H9 (cell line): Measurements from ENCODE around the gene RAB24. TPM values are rescaled to one million over a fixed set of nuclear protein-coding genes. Genes with fewer than 3 reads are reported as not detected.

Experiments
- DNase-seq: peaks from one replicate; pipeline ENCODE4 v3.0.0-alpha.2; 2017
- H2AFZ ChIP-seq: one replicate; pipeline ENCODE4 v1.6.1; 2013; ENCODE audit warnings: mild to moderate bottlenecking, low read length, control low read depth, moderate library complexity
- H2AK5ac ChIP-seq: 2 replicates; pipeline ENCODE4 v1.6.1; 2013; ENCODE audit warnings: low read length, control low read depth, mixed read lengths; ENCODE audit not compliant: insufficient read length
- H2BK120ac ChIP-seq: one replicate; pipeline ENCODE4 v1.6.1; 2013; ENCODE audit warnings: low read depth, mild to moderate bottlenecking, low read length, control low read depth, inconsistent platforms; ENCODE audit not compliant: poor library complexity, severe bottlenecking
- H2BK12ac ChIP-seq: 2 replicates; pipeline ENCODE4 v1.6.1; 2013; ENCODE audit warnings: low read length, control low read depth, mixed read lengths, low read depth; ENCODE audit not compliant: insufficient read length
- H2BK15ac ChIP-seq: 2 replicates; pipeline ENCODE4 v1.6.1; 2013; ENCODE audit warnings: low read depth, low read length, control low read depth
- H2BK20ac ChIP-seq: one replicate; pipeline ENCODE4 v1.6.1; 2013; ENCODE audit warnings: low read depth, mild to moderate bottlenecking, low read length, control low read depth, inconsistent platforms; ENCODE audit not compliant: poor library complexity, severe bottlenecking
- H2BK5ac ChIP-seq: 2 replicates; pipeline ENCODE4 v1.6.1; 2013; ENCODE audit warnings: low read length, control low read depth, mixed read lengths; ENCODE audit not compliant: insufficient read length
- H3K14ac ChIP-seq: 2 replicates; pipeline ENCODE4 v1.6.1; 2013; ENCODE audit warnings: low read length, control low read depth; ENCODE audit not compliant: insufficient read depth
- H3K18ac ChIP-seq: 2 replicates; pipeline ENCODE4 v1.6.1; 2013; ENCODE audit warnings: low read depth, mild to moderate bottlenecking, mixed read lengths, low read length, control low read depth; ENCODE audit not compliant: insufficient read length
- H3K23ac ChIP-seq: 2 replicates; pipeline ENCODE4 v1.6.1; 2013; ENCODE audit warnings: low read length, control low read depth, mixed read lengths, low read depth; ENCODE audit not compliant: insufficient read length
- H3K23me2 ChIP-seq: 2 replicates; pipeline ENCODE4 v1.6.1; 2013; ENCODE audit warnings: low read depth, mild to moderate bottlenecking, mixed read lengths, low read length, control low read depth; ENCODE audit not compliant: insufficient read length, poor library complexity, severe bottlenecking
- H3K27ac ChIP-seq: 2 replicates; pipeline ENCODE4 v1.5.1; 2013; ENCODE audit warnings: low read length, control low read depth, mixed read lengths, low read depth; ENCODE audit not compliant: insufficient read length
- H3K27me3 ChIP-seq: 2 replicates; pipeline ENCODE4 v1.6.1; 2013; ENCODE audit warnings: low read length, control low read depth, inconsistent platforms; ENCODE audit not compliant: insufficient read depth
- H3K4ac ChIP-seq: 2 replicates; pipeline ENCODE4 v1.6.1; 2013; ENCODE audit warnings: low read depth, mild to moderate bottlenecking, control low read depth, inconsistent platforms, low read length, moderate library complexity
- H3K4me1 ChIP-seq: 2 replicates; pipeline ENCODE4 v1.6.1; 2013; ENCODE audit warnings: low read length, control low read depth, inconsistent platforms; ENCODE audit not compliant: insufficient read depth
- H3K4me2 ChIP-seq: 2 replicates; pipeline ENCODE4 v1.6.1; 2013; ENCODE audit warnings: low read length, control low read depth, mixed read lengths; ENCODE audit not compliant: insufficient read length, insufficient read depth
- H3K56ac ChIP-seq: 2 replicates; pipeline ENCODE4 v1.6.1; 2013; ENCODE audit warnings: low read depth, mild to moderate bottlenecking, mixed read lengths, low read length, control low read depth; ENCODE audit not compliant: insufficient read length
- H3K79me1 ChIP-seq: 2 replicates; pipeline ENCODE4 v1.6.1; 2013; ENCODE audit warnings: low read depth, mild to moderate bottlenecking, moderate library complexity, low read length, control low read depth, inconsistent platforms; ENCODE audit not compliant: insufficient read depth, poor library complexity, severe bottlenecking
- H3K79me2 ChIP-seq: 2 replicates; pipeline ENCODE4 v1.6.1; 2013; ENCODE audit warnings: low read length, control low read depth, inconsistent platforms; ENCODE audit not compliant: insufficient read depth
- H3K9ac ChIP-seq: 2 replicates; pipeline ENCODE4 v1.6.1; 2013; ENCODE audit warnings: low read length, control low read depth, mixed read lengths; ENCODE audit not compliant: insufficient read length; ENCODE audit errors: extremely low read depth
- H3K9me3 ChIP-seq: one replicate; pipeline ENCODE4 v1.6.1; 2013; ENCODE audit warnings: low read depth, low read length, inconsistent platforms; ENCODE audit not compliant: control insufficient read depth
- H3T11ph ChIP-seq: one replicate; pipeline ENCODE4 v1.6.1; 2013; ENCODE audit warnings: mild to moderate bottlenecking, low read length, control low read depth, inconsistent platforms
- H4K20me1 ChIP-seq: one replicate; pipeline ENCODE4 v1.6.1; 2013; ENCODE audit not compliant: control insufficient read depth, insufficient read length, insufficient read depth
- H4K5ac ChIP-seq: 2 replicates; pipeline ENCODE4 v1.6.1; 2013; ENCODE audit warnings: low read depth, mild to moderate bottlenecking, mixed read lengths, low read length, control low read depth; ENCODE audit not compliant: insufficient read length
- H4K8ac ChIP-seq: replicated peaks from 2 replicates; pipeline ENCODE4 v1.6.1; 2013; ENCODE audit warnings: low read length, control low read depth, mixed read lengths, low read depth; ENCODE audit not compliant: insufficient read length
- H4K91ac ChIP-seq: 2 replicates; pipeline ENCODE4 v1.6.1; 2013; ENCODE audit warnings: low read depth, mild to moderate bottlenecking, moderate library complexity, mixed read lengths, low read length, control low read depth; ENCODE audit not compliant: insufficient read length
- H3K27ac Mint-ChIP-seq, 3 experiments: 2 replicates in 2 of 3; 3 replicates in 1 of 3; pipeline ENCODE4 v1.8.0; 2020 to 2021; ENCODE audit warnings: mixed read lengths in 3 of 3, mild to moderate bottlenecking in 1 of 3, moderate library complexity in 1 of 3
- H3K27me3 Mint-ChIP-seq: 2 replicates; pipeline ENCODE4 v1.8.0; 2021; ENCODE audit warnings: low read depth, mild to moderate bottlenecking, moderate library complexity, mixed read lengths
- H3K36me3 Mint-ChIP-seq, 3 experiments: 2 replicates in 2 of 3; 3 replicates in 1 of 3; pipeline ENCODE4 v1.8.0; 2020 to 2021; ENCODE audit warnings: low read depth in 3 of 3, mixed read lengths in 3 of 3; ENCODE audit not compliant: insufficient read depth in 1 of 3
- H3K4me1 Mint-ChIP-seq, 2 experiments: 2 replicates each; pipeline ENCODE4 v1.8.0; 2020; ENCODE audit warnings: mixed read lengths in 2 of 2
- H3K4me3 Mint-ChIP-seq, 2 experiments: 2 replicates in 1 of 2; 3 replicates in 1 of 2; pipeline ENCODE4 v1.8.0; 2020 to 2021; ENCODE audit warnings: mild to moderate bottlenecking in 2 of 2, mixed read lengths in 2 of 2, moderate library complexity in 1 of 2
- H3K9me3 Mint-ChIP-seq, 2 experiments: 2 replicates in 1 of 2; 3 replicates in 1 of 2; pipeline ENCODE4 v1.8.0; 2020; ENCODE audit warnings: mild to moderate bottlenecking in 2 of 2, mixed read lengths in 2 of 2, moderate library complexity in 1 of 2
- WGBS: extraction: QIAGEN DNeasy Blood & Tissue Kit; methylation state at CpG from one replicate; pipeline ENCODE4 v1.1.7; 2013; ENCODE audit warnings: missing lambda C conversion rate, low lambda C conversion rate, mixed read lengths; ENCODE audit not compliant: insufficient read length; ENCODE audit errors: extremely low coverage; 5-methylcytosine and 5-hydroxymethylcytosine counted together
- total RNA-seq: library from RNA; stranded (reverse); gene quantifications from 2 replicates; pipeline ENCODE4 v1.2.1, GENCODE V29; 2021
- TF ChIP-seq, protein P1 (sequence below): fragments of 200-600 bp; sonication (generic); conservative IDR thresholded peaks from 3 replicates; pipeline ENCODE4 v1.8.0; 2021; ENCODE audit warnings: antibody characterized with exemption, mild to moderate bottlenecking

Gene RAB24
- total RNA-seq, 1 experiment from 2014 or later: 17.6 TPM

DNA sequence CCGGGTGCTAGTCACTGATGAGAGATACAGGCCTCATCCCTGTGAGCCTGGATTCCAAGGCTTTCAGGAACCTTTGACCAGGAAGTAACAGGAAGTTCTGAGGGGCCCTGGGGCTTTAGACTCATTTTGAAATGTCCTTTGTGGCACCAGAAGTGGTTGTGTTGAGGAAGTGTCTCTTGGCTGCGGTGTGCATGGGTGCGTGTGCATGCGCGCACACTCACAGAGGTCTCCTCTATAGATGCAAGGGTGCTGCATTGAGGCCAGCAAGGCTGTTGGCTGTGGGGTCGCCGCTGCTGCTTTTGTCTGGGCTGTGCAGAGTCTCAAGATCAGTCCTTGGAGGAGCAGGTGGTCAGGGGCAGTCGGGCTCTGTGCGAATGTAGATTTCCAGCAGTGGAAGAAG, 7.6 kb downstream of the RAB24 start:
- Histone ChIP-seq H3K4ac (no peak overlapping the region), H3K27me3 (no peaks in the 10 kb centered on the region), H3K79me1 (peaks cover 4% of the 10 kb centered on the region), H4K8ac (no peak overlapping the region), H3T11ph (no peak overlapping the region), H3K23me2 (no peaks in the 10 kb centered on the region), H2BK12ac (no peak overlapping the region), H3K79me2 (no peaks in the 10 kb centered on the region), H3K14ac (no peak overlapping the region), H2BK120ac (no peak overlapping the region), H3K23ac (no peak overlapping the region), H3K56ac (no peak overlapping the region), H2BK20ac (no peak overlapping the region), H4K20me1 (no peaks in the 10 kb centered on the region), H4K91ac (no peak overlapping the region), H3K27ac (no peak overlapping the region), H3K4me1 (no peaks in the 10 kb centered on the region), H3K4me2 (no peak overlapping the region), H3K18ac (no peak overlapping the region), H2BK15ac (no peak overlapping the region), H2AFZ (no peak overlapping the region), H2AK5ac (no peak overlapping the region), H3K9ac (no peak overlapping the region), H3K9me3 (no peaks in the 10 kb centered on the region), H2BK5ac (no peak overlapping the region), H4K5ac (no peak overlapping the region)
- DNase-seq: no peak
- no peak overlapping the region for H3K4me3 Mint-ChIP-seq
- H3K27me3 Mint-ChIP-seq: peaks cover under 1% of the 10 kb centered on the region; the same call in 1 of the 2 replicates
- peaks cover 30 to 39% of the 10 kb centered on the region in 2 experiments for H3K4me1 Mint-ChIP-seq
- WGBS: no CpG with 5 or more reads among the region's 9 CpGs
- peaks cover 45 to 76% (median 60%) of the 10 kb centered on the region in 3 experiments for H3K36me3 Mint-ChIP-seq
- H3K9me3 Mint-ChIP-seq: no peaks in the 10 kb centered on the region
- TF ChIP-seq, protein P1, sequence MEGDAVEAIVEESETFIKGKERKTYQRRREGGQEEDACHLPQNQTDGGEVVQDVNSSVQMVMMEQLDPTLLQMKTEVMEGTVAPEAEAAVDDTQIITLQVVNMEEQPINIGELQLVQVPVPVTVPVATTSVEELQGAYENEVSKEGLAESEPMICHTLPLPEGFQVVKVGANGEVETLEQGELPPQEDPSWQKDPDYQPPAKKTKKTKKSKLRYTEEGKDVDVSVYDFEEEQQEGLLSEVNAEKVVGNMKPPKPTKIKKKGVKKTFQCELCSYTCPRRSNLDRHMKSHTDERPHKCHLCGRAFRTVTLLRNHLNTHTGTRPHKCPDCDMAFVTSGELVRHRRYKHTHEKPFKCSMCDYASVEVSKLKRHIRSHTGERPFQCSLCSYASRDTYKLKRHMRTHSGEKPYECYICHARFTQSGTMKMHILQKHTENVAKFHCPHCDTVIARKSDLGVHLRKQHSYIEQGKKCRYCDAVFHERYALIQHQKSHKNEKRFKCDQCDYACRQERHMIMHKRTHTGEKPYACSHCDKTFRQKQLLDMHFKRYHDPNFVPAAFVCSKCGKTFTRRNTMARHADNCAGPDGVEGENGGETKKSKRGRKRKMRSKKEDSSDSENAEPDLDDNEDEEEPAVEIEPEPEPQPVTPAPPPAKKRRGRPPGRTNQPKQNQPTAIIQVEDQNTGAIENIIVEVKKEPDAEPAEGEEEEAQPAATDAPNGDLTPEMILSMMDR: no peak
- peak overlapping the region; percentile 42 to 77 (median 70); a peak in 3 of 7 replicates for H3K27ac Mint-ChIP-seq
